HepG2 (cell line): Measurements from ENCODE around the gene MAP2K6.

Source experiments
- EHMT2 ChIP-seq: fragments of 200-600 bp; sonication (generic); IDR thresholded peaks from 2 replicates; pipeline ENCODE4 v1.7.0; 2017; ENCODE audit warnings: antibody characterized with exemption, low read depth, low read length, borderline replicate concordance
- GABPA ChIP-seq, 2 experiments: IDR thresholded peaks; 2 replicates each; pipeline ENCODE4 v1.6.1; 2011 to 2016; ENCODE audit warnings: low read depth in 2 of 2, low read length in 1 of 2, missing biosample characterization in 1 of 2, missing genetic modification characterization in 1 of 2
- JUN ChIP-seq: sonication (generic); formaldehyde crosslinking; IDR thresholded peaks from 2 replicates; pipeline ENCODE4 v1.4.0; 2020; ENCODE audit warnings: mild to moderate bottlenecking, missing genetic modification reagents
- STAT5B ChIP-seq: sonication (generic); formaldehyde crosslinking; IDR thresholded peaks from 2 replicates; pipeline ENCODE4 v1.4.0; 2020; ENCODE audit warnings: missing genetic modification reagents
- TRIM24 ChIP-seq: sonication (generic); formaldehyde crosslinking; IDR thresholded peaks from 2 replicates; pipeline ENCODE4 v1.8.0; 2022; ENCODE audit warnings: mild to moderate bottlenecking, missing genetic modification reagents
- ZNF207 ChIP-seq: fragments of 450-650 bp; IDR thresholded peaks from 2 replicates; pipeline ENCODE4 v1.6.1; 2016; ENCODE audit warnings: antibody characterized with exemption, borderline replicate concordance
- ZNF326 ChIP-seq: sonication (generic); formaldehyde crosslinking; IDR thresholded peaks from 2 replicates; pipeline ENCODE4 v1.4.0; 2020; ENCODE audit warnings: missing genetic modification reagents, borderline replicate concordance
- ZNF546 ChIP-seq: sonication (generic); formaldehyde crosslinking; conservative IDR thresholded peaks from 2 replicates; pipeline ENCODE4 v1.8.1; 2023; ENCODE audit warnings: mild to moderate bottlenecking, missing genetic modification reagents
- ZNF788 ChIP-seq: sonication (generic); formaldehyde crosslinking; IDR thresholded peaks from 2 replicates; pipeline ENCODE4 v1.5.0; 2020; ENCODE audit warnings: mild to moderate bottlenecking, missing genetic modification reagents, borderline replicate concordance
- ZNF878 ChIP-seq: sonication (generic); formaldehyde crosslinking; IDR thresholded peaks from 2 replicates; pipeline ENCODE4 v1.8.1; 2023; ENCODE audit warnings: mild to moderate bottlenecking, missing genetic modification reagents, moderate library complexity
- TF ChIP-seq, protein P1 (sequence below): sonication (generic); formaldehyde crosslinking; IDR thresholded peaks from 2 replicates; pipeline ENCODE4 v1.5.0; 2020; ENCODE audit warnings: mild to moderate bottlenecking, missing genetic modification reagents, moderate library complexity
- TF ChIP-seq, protein P2 (sequence below), 2 experiments: sonication (generic) in 1 of 2; formaldehyde crosslinking in 1 of 2; IDR thresholded peaks; 2 replicates each; pipeline versions ENCODE4 v1.4.0 to v1.6.1; 2018 to 2020; ENCODE audit warnings: missing genetic modification reagents in 2 of 2, borderline replicate concordance in 1 of 2, low read depth in 1 of 2, mild to moderate bottlenecking in 1 of 2, missing biosample characterization in 1 of 2
- TF ChIP-seq, protein P3 (sequence below): sonication (generic); formaldehyde crosslinking; IDR thresholded peaks from 2 replicates; pipeline ENCODE4 v1.4.0; 2020; ENCODE audit warnings: missing genetic modification reagents, mild to moderate bottlenecking, borderline replicate concordance

DNA sequence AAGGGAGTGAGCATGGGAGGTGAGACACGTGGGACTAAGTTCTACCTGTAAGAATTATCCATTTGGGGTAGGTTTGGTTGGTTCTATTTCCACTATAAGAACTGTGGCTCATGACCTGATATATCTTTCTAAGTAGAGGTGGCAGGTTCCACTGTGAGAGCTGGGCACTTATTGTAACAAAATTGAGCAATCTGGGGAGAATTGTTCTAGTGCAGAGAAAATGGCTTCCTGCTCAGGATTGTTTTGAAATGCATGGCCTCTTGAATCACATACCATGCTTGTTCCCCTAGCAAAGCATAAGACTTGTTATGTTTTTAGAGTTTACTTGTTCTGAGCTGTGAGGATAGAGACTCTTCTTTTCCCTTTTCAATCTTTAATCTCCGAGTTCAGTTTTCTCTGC, 125.9 kb downstream of the MAP2K6 start:
- TF ChIP-seq, protein P1, sequence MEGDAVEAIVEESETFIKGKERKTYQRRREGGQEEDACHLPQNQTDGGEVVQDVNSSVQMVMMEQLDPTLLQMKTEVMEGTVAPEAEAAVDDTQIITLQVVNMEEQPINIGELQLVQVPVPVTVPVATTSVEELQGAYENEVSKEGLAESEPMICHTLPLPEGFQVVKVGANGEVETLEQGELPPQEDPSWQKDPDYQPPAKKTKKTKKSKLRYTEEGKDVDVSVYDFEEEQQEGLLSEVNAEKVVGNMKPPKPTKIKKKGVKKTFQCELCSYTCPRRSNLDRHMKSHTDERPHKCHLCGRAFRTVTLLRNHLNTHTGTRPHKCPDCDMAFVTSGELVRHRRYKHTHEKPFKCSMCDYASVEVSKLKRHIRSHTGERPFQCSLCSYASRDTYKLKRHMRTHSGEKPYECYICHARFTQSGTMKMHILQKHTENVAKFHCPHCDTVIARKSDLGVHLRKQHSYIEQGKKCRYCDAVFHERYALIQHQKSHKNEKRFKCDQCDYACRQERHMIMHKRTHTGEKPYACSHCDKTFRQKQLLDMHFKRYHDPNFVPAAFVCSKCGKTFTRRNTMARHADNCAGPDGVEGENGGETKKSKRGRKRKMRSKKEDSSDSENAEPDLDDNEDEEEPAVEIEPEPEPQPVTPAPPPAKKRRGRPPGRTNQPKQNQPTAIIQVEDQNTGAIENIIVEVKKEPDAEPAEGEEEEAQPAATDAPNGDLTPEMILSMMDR (CRISPR knock-in tag): no peak
- no peak for TF ChIP-seq TRIM24 (CRISPR knock-in tag)
- TF ChIP-seq ZNF878 (CRISPR knock-in tag): no peak
- no peak for TF ChIP-seq ZNF546
- TF ChIP-seq STAT5B (CRISPR knock-in tag): no peak
- TF ChIP-seq, protein P2, sequence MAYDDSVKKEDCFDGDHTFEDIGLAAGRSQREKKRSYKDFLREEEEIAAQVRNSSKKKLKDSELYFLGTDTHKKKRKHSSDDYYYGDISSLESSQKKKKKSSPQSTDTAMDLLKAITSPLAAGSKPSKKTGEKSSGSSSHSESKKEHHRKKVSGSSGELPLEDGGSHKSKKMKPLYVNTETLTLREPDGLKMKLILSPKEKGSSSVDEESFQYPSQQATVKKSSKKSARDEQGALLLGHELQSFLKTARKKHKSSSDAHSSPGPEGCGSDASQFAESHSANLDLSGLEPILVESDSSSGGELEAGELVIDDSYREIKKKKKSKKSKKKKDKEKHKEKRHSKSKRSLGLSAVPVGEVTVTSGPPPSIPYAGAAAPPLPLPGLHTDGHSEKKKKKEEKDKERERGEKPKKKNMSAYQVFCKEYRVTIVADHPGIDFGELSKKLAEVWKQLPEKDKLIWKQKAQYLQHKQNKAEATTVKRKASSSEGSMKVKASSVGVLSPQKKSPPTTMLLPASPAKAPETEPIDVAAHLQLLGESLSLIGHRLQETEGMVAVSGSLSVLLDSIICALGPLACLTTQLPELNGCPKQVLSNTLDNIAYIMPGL (CRISPR knock-in tag; IDR thresholded peaks at IDR 0.05; ENCODE audit: borderline replicate concordance in 1 of 2, low read depth in 1 of 2): no peak
- no peak for TF ChIP-seq ZNF788
- no peak for TF ChIP-seq JUN
- no peak for TF ChIP-seq ZNF207
- TF ChIP-seq, protein P3, sequence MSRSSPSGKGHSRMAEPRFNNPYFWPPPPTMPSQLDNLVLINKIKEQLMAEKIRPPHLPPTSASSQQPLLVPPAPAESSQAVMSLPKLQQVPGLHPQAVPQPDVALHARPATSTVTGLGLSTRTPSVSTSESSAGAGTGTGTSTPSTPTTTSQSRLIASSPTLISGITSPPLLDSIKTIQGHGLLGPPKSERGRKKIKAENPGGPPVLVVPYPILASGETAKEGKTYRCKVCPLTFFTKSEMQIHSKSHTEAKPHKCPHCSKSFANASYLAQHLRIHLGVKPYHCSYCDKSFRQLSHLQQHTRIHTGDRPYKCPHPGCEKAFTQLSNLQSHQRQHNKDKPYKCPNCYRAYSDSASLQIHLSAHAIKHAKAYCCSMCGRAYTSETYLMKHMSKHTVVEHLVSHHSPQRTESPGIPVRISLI (CRISPR knock-in tag): no peak
- no peak for TF ChIP-seq EHMT2
- TF ChIP-seq GABPA (IDR thresholded peaks at IDR 0.05; ENCODE audit: low read depth, low read length): no peak
- no peak for TF ChIP-seq GABPA (CRISPR knock-in tag; IDR thresholded peaks at IDR 0.05; ENCODE audit: low read depth)
- TF ChIP-seq ZNF326 (CRISPR knock-in tag): no peak
